SH-SY5Y (cell line): ENCODE results near the gene DEAF1.

Source experiments
- GATA2 ChIP-seq: IDR thresholded peaks from 2 replicates; pipeline ENCODE4 v1.6.1; 2011; ENCODE audit warnings: mild to moderate bottlenecking, low read depth, low read length
- GATA3 ChIP-seq: IDR thresholded peaks from 2 replicates; pipeline ENCODE4 v1.6.1; 2011; ENCODE audit warnings: low read depth, mild to moderate bottlenecking, low read length, moderate library complexity

DNA sequence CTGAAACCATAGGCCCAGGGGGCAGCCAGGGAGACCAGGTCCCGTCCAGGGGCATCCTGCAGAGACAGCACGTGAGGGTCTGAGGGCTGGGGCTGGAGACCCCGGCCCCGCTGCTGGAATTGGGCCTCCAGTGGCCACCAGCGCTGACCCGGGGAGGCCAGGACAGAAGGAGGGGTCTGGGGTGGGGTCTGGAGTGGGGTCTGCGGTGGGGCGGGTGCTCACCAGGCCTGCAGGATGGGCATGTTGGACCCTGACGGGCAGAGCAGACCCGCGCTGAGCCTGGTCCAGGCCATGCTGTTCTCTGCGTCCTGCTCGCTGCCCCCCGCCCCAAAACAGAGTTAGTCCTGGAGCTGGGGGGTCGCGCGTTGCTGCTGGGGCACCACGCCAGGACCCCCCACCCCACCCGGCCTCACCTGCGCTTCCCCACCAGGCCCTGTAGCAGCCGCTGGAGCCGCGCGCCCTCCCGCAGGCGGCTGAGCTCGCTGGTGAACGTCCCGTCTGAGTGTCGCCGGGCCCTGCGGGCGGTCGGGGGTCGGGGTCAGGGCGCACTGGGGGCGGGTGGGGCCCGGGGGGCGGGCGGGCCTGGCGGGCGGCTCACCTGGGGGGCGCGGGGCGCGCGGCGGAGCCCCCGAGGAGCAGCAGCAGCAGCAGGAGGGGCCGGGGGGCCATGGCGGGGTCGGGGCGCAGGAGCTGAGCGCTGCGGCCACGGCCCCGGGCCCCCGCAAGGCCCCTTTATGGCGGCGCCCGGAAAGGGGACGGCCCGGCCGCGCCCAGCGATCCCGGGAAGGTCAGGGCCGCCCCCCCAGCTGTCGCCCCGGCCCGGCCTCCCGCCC, 68.3 kb downstream of the DEAF1 start, which contains the start of gene SCT:
- TF ChIP-seq GATA2, result no peak
- TF ChIP-seq GATA3, result no peak
